SK-N-SH (cell line): ENCODE data around the gene SNX22. TPM values are rescaled to one million over a fixed set of nuclear protein-coding genes. Genes with fewer than 3 reads are reported as not detected.

Source experiments
- CTCF ChIA-PET: fragments of 300-600, 350-600 bp; formaldehyde crosslinking; extraction: SDS; loops from one replicate; lab custom pipeline; 2021; lab: Yijun Ruan, JAX
- POLR2A ChIA-PET: fragments of 350-600 bp; sonication (Branson Sonifier 250); formaldehyde crosslinking; extraction: SDS; loops from one replicate; lab custom pipeline; 2020; ENCODE audit warnings: antibody characterized with exemption, inconsistent platforms; lab: Yijun Ruan, JAX
- DNase-seq: peaks from one replicate; pipeline ENCODE4 v3.0.0; 2012
- H2AFZ ChIP-seq: fragments of 200-600 bp; sonication (generic); 2 replicates; pipeline ENCODE4 v1.8.1; 2016; ENCODE audit warnings: antibody characterized with exemption, mild to moderate bottlenecking, low read depth
- H3F3A ChIP-seq: fragments of 200-600 bp; sonication (generic); replicated peaks from 2 replicates; pipeline ENCODE3; 2016; ENCODE audit warnings: antibody characterized with exemption, mild to moderate bottlenecking; ENCODE audit not compliant: insufficient read depth
- H3K27ac ChIP-seq, 2 experiments: fragments of 200-500 bp in 1 of 2; fragments of 200-600 bp in 1 of 2; sonication (Bioruptor generic) in 1 of 2; sonication (generic), shearing (Covaris generic) in 1 of 2; 2 replicates each; pipeline versions ENCODE4 v1.5.1 to v1.6.1; 2014 to 2016; ENCODE audit warnings: low read depth in 2 of 2, inconsistent platforms in 1 of 2, low read length in 1 of 2, mild to moderate bottlenecking in 1 of 2, mixed read lengths in 1 of 2
- H3K27me3 ChIP-seq: fragments of 200-600 bp; sonication (generic), shearing (Covaris generic); 2 replicates; pipeline ENCODE4 v1.6.1; 2016; ENCODE audit warnings: mixed run types; ENCODE audit not compliant: insufficient read depth
- H3K36me3 ChIP-seq, 2 experiments: fragments of 200-500 bp in 1 of 2; fragments of 200-600 bp in 1 of 2; sonication (Bioruptor generic) in 1 of 2; sonication (generic) in 1 of 2; replicated peaks in 1 of 2; 2 replicates each; pipeline versions ENCODE3 to v1.5.1; 2014 to 2016; ENCODE audit warnings: low read length in 1 of 2, mild to moderate bottlenecking in 1 of 2; ENCODE audit not compliant: insufficient read depth in 2 of 2, control insufficient read depth in 1 of 2
- H3K4me1 ChIP-seq, 2 experiments: fragments of 200-500 bp in 1 of 2; fragments of 200-600 bp in 1 of 2; sonication (Bioruptor generic) in 1 of 2; sonication (generic), shearing (Covaris generic) in 1 of 2; 2 replicates each; pipeline versions ENCODE4 v1.5.1 to v1.6.1; 2014 to 2016; ENCODE audit warnings: low read depth in 1 of 2, low read length in 1 of 2, mixed run types in 1 of 2; ENCODE audit not compliant: insufficient read depth in 2 of 2, control insufficient read depth in 1 of 2
- H3K4me2 ChIP-seq: fragments of 200-600 bp; sonication (generic), shearing (Covaris generic); 2 replicates; pipeline ENCODE4 v1.6.1; 2017; ENCODE audit warnings: mixed run types
- H3K4me3 ChIP-seq, 2 experiments: fragments of 200-500 bp in 1 of 2; fragments of 200-600 bp in 1 of 2; sonication (Bioruptor generic) in 1 of 2; sonication (generic), shearing (Covaris generic) in 1 of 2; 2 replicates each; pipeline versions ENCODE4 v1.5.1 to v1.8.1; 2014 to 2016; ENCODE audit warnings: low read depth in 2 of 2, inconsistent platforms in 1 of 2, low read length in 1 of 2, mild to moderate bottlenecking in 1 of 2, mixed read lengths in 1 of 2, moderate library complexity in 1 of 2
- H3K79me2 ChIP-seq: fragments of 200-600 bp; sonication (generic); 2 replicates; pipeline ENCODE4 v1.8.1; 2017; ENCODE audit warnings: mild to moderate bottlenecking; ENCODE audit not compliant: insufficient read depth
- H3K9ac ChIP-seq: fragments of 200-600 bp; sonication (generic); 2 replicates; pipeline ENCODE4 v1.6.1; 2017; ENCODE audit warnings: mixed run types
- H3K9me2 ChIP-seq: fragments of 200-600 bp; sonication (generic); 2 replicates; pipeline ENCODE4 v1.6.1; 2017; ENCODE audit warnings: mixed run types
- H3K9me3 ChIP-seq: fragments of 200-600 bp; sonication (generic); 2 replicates; pipeline ENCODE4 v1.6.1; 2017; ENCODE audit warnings: mixed run types, mild to moderate bottlenecking, moderate library complexity
- H4K20me1 ChIP-seq: fragments of 200-600 bp; sonication (generic); 2 replicates; pipeline ENCODE4 v1.6.1; 2017; ENCODE audit warnings: mild to moderate bottlenecking, mixed run types; ENCODE audit not compliant: insufficient read depth
- CHD2 ChIP-seq: fragments of 150-350 bp; IDR thresholded peaks from 2 replicates; pipeline ENCODE4 v1.6.1; 2018; ENCODE audit warnings: low read length; ENCODE audit not compliant: partially characterized antibody
- ELF1 ChIP-seq: IDR thresholded peaks from 2 replicates; pipeline ENCODE4 v1.4.0; 2012
- EZH2phosphoT487 ChIP-seq: fragments of 200-600 bp; sonication (generic); IDR thresholded peaks from 2 replicates; pipeline ENCODE4 v1.6.1; 2017; ENCODE audit warnings: low read depth, mixed run types, mild to moderate bottlenecking, antibody characterized with exemption, moderate library complexity, borderline replicate concordance
- FOSL2 ChIP-seq: IDR thresholded peaks from 2 replicates; pipeline ENCODE4 v1.4.0; 2012; ENCODE audit warnings: low read depth, mild to moderate bottlenecking, moderate library complexity, borderline replicate concordance
- JUND ChIP-seq: IDR thresholded peaks from 2 replicates; pipeline ENCODE4 v1.4.0; 2012
- MEF2A ChIP-seq: IDR thresholded peaks from 2 replicates; pipeline ENCODE4 v1.4.0; 2012; ENCODE audit warnings: low read depth, borderline replicate concordance
- MXI1 ChIP-seq: IDR thresholded peaks from 2 replicates; pipeline ENCODE4 v1.6.1; 2012; ENCODE audit warnings: mild to moderate bottlenecking, low read depth, low read length, improper control_type of control experiment
- POLR2AphosphoS5 ChIP-seq: IDR thresholded peaks from 2 replicates; pipeline ENCODE4 v1.6.1; 2012; ENCODE audit warnings: low read depth, low read length
- RAD21 ChIP-seq: IDR thresholded peaks from 2 replicates; pipeline ENCODE4 v1.6.1; 2012; ENCODE audit warnings: mild to moderate bottlenecking, low read length
- RFX5 ChIP-seq: IDR thresholded peaks from 2 replicates; pipeline ENCODE4 v1.6.1; 2012; ENCODE audit warnings: mild to moderate bottlenecking, improper control_type of control experiment, low read length
- SIN3A ChIP-seq: IDR thresholded peaks from 2 replicates; pipeline ENCODE4 v1.6.1; 2012; ENCODE audit warnings: low read depth, mild to moderate bottlenecking, low read length, moderate library complexity, borderline replicate concordance
- SMC3 ChIP-seq: IDR thresholded peaks from 2 replicates; pipeline ENCODE4 v1.6.1; 2012; ENCODE audit warnings: low read depth, low read length, improper control_type of control experiment
- WGBS: methylation state at CpG from one replicate; pipeline ENCODE4 v1.1.6; 2017; ENCODE audit warnings: low lambda C conversion rate; 5-methylcytosine and 5-hydroxymethylcytosine counted together
- polyA plus RNA-seq, 3 experiments: library from polyadenylated mRNA; depleted of rRNA; stranded (reverse); fragments of >200 nt; gene quantifications; 2 replicates each; pipeline ENCODE4 v1.2.3, GENCODE V29; 2012
- TF ChIP-seq, protein P1 (sequence below): IDR thresholded peaks from 2 replicates; pipeline ENCODE4 v1.4.0; 2012; ENCODE audit warnings: low read depth, borderline replicate concordance
- TF ChIP-seq, protein P2 (sequence below): fragments of 200-600 bp; sonication (generic); IDR thresholded peaks from 2 replicates; pipeline ENCODE4 v1.6.1; 2017; ENCODE audit warnings: antibody characterized with exemption, mild to moderate bottlenecking, moderate library complexity
- TF ChIP-seq, protein P3 (sequence below): IDR thresholded peaks from 2 replicates; pipeline ENCODE4 v1.4.0; 2012; ENCODE audit warnings: low read depth
- TF ChIP-seq, protein P4 (sequence below): IDR thresholded peaks from 2 replicates; pipeline ENCODE4; 2012

SNX22 gene
- polyA plus RNA-seq, 1 of the 3 experiments (the other 2 are of a cell fraction): 0.94 TPM

DNA sequence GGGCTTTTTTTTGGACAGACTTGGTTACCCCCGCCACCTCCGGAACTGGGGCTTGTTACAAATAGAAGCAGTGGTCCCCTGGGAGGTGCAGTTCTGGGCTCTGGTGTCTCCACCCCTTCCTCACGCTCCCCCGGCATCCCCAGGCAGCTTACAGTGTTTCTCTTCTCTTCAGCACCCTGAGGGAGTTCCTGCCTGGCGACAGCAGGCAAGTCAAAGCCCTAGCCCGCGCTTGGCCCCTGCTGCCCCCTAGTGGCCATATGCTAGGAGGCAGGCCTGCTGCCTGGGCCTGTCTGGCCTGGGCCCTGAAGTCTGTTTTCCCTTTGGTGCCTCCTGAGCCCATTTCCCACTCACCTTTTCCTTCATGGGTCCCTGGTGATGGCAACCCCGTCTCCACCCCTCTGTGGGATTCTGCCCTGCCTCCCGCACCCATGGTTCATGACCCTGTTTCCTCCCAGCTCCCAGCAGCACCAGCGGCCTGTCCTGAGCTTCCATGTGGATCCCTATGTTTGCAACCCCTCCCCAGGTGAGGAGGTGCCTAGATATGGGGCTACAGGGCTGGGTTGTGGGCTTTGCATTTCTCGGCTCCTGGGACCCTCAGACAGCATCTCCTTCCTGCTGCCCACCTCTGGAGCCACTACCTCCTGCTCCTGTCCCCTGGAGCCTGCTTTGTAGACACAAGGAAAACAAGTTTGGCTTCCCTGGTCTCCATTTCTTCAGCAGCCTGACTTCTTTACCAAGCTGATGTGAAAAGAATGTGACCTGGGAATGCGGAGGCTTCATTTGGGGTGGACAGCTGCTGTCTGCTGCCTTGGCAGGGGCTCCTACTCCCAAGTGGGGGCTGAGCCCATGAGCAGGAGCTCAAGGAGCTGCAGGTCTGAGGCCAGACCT is 2.2 kb downstream of the SNX22 start:
- H3K79me2 ChIP-seq: no peaks in the 10 kb centered on the region
- H3F3A ChIP-seq: peaks cover 55% of the 10 kb centered on the region
- DNase-seq: peak; percentile 92
- CTCF ChIA-PET: interaction anchor here (0.6 to 4.3 kb wide), 41 partner anchors 9 to 574 kb away, joined by 3 to 42 read pairs (median 4); partner anchors contain the start of genes CIAO2A, PPIB, SNX1 and TRIP4
- POLR2A ChIA-PET: interaction anchor here (0.6 to 3.5 kb wide), 6 partner anchors 9 to 234 kb away, joined by 3 to 24 read pairs (median 4); partner anchors contain the start of genes CIAO2A, PPIB and TRIP4
- TF ChIP-seq, protein P1, sequence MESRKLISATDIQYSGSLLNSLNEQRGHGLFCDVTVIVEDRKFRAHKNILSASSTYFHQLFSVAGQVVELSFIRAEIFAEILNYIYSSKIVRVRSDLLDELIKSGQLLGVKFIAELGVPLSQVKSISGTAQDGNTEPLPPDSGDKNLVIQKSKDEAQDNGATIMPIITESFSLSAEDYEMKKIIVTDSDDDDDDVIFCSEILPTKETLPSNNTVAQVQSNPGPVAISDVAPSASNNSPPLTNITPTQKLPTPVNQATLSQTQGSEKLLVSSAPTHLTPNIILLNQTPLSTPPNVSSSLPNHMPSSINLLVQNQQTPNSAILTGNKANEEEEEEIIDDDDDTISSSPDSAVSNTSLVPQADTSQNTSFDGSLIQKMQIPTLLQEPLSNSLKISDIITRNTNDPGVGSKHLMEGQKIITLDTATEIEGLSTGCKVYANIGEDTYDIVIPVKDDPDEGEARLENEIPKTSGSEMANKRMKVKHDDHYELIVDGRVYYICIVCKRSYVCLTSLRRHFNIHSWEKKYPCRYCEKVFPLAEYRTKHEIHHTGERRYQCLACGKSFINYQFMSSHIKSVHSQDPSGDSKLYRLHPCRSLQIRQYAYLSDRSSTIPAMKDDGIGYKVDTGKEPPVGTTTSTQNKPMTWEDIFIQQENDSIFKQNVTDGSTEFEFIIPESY: no peak
- TF ChIP-seq POLR2AphosphoS5 (peak; percentile 65), RAD21 (peak; percentile 89), ELF1 (no peak), MEF2A (no peak), SMC3 (peak; percentile 66), RFX5 (0 out of 2 replicates have a peak, but pooled peaks have one; percentile 64), JUND (no peak), MXI1 (0 out of 2 replicates have a peak, but pooled peaks have one; percentile 27), EZH2phosphoT487 (no peak), FOSL2 (no peak), SIN3A (peak; percentile 61; the same call in 1 of the 2 replicates), CHD2 (peak; percentile 81)
- TF ChIP-seq, protein P2, sequence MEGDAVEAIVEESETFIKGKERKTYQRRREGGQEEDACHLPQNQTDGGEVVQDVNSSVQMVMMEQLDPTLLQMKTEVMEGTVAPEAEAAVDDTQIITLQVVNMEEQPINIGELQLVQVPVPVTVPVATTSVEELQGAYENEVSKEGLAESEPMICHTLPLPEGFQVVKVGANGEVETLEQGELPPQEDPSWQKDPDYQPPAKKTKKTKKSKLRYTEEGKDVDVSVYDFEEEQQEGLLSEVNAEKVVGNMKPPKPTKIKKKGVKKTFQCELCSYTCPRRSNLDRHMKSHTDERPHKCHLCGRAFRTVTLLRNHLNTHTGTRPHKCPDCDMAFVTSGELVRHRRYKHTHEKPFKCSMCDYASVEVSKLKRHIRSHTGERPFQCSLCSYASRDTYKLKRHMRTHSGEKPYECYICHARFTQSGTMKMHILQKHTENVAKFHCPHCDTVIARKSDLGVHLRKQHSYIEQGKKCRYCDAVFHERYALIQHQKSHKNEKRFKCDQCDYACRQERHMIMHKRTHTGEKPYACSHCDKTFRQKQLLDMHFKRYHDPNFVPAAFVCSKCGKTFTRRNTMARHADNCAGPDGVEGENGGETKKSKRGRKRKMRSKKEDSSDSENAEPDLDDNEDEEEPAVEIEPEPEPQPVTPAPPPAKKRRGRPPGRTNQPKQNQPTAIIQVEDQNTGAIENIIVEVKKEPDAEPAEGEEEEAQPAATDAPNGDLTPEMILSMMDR: peak; percentile 96
- TF ChIP-seq, protein P3, sequence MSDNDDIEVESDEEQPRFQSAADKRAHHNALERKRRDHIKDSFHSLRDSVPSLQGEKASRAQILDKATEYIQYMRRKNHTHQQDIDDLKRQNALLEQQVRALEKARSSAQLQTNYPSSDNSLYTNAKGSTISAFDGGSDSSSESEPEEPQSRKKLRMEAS: peak; percentile 40; the same call in 1 of the 2 replicates
- TF ChIP-seq, protein P4, sequence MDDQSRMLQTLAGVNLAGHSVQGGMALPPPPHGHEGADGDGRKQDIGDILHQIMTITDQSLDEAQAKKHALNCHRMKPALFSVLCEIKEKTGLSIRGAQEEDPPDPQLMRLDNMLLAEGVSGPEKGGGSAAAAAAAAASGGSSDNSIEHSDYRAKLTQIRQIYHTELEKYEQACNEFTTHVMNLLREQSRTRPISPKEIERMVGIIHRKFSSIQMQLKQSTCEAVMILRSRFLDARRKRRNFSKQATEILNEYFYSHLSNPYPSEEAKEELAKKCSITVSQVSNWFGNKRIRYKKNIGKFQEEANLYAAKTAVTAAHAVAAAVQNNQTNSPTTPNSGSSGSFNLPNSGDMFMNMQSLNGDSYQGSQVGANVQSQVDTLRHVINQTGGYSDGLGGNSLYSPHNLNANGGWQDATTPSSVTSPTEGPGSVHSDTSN: peak; percentile 54
- no peaks in the 10 kb centered on the region for H3K9me3 ChIP-seq
- peak overlapping the region; percentile 35 to 63 for H3K27ac ChIP-seq
- 0 out of 2 replicates have a peak overlapping the region, but pooled peaks have one; percentile 49 for H3K4me2 ChIP-seq
- no peaks in the 10 kb centered on the region for H3K9me2 ChIP-seq
- peaks cover 26 to 43% of the 10 kb centered on the region in 2 experiments for H3K36me3 ChIP-seq
- no peak overlapping the region for H3K9ac ChIP-seq
- H4K20me1 ChIP-seq: peaks cover 30% of the 10 kb centered on the region
- peaks cover 0 to 22% of the 10 kb centered on the region in 2 experiments; a peak in 1 of 4 replicates for H3K4me1 ChIP-seq
- no peak overlapping the region; a peak in 1 of 4 replicates for H3K4me3 ChIP-seq
- no peaks in the 10 kb centered on the region for H3K27me3 ChIP-seq
- no peak overlapping the region for H2AFZ ChIP-seq
- WGBS: 35% methylated on average over 7 of the region's 12 CpGs
